GM12891 (cell line): ENCODE measurements around the gene MEIOSIN.
A peak's percentile ranks its signal among the peaks of the same experiment; 100 is the strongest.

ENCODE experiments used
- DNase-seq: peaks from one replicate; pipeline ENCODE4 v3.0.0; 2011; ENCODE audit warnings: low spot score; ENCODE audit not compliant: insufficient read length
- FAIRE-seq: peaks from 2 replicates; lab custom pipeline; 2011; peaks lifted over from hg19 to GRCh38; lab: Jason Lieb, UNC
- PAX5 ChIP-seq: IDR thresholded peaks from 2 replicates; pipeline ENCODE4 v1.6.1; 2011; ENCODE audit warnings: low read length, moderate library complexity, mild to moderate bottlenecking; ENCODE audit not compliant: insufficient read depth, severe bottlenecking
- POLR2A ChIP-seq: IDR thresholded peaks from 2 replicates; pipeline ENCODE4 v1.6.1; 2011; ENCODE audit warnings: low read depth, low read length, control low read depth
- POLR2AphosphoS5 ChIP-seq: IDR thresholded peaks from 2 replicates; pipeline ENCODE4 v1.6.1; 2011; ENCODE audit warnings: low read depth, low read length, control low read depth
- POU2F2 ChIP-seq: IDR thresholded peaks from 2 replicates; pipeline ENCODE4 v1.6.1; 2011; ENCODE audit warnings: low read depth, mild to moderate bottlenecking, control low read depth, low read length, moderate library complexity
- SPI1 ChIP-seq: IDR thresholded peaks from 2 replicates; pipeline ENCODE4 v1.6.1; 2011; ENCODE audit warnings: low read depth, low read length, control low read depth
- TAF1 ChIP-seq: IDR thresholded peaks from 2 replicates; pipeline ENCODE4 v1.6.1; 2011; ENCODE audit warnings: low read depth, low read length, control low read depth

Gene MEIOSIN

DNA sequence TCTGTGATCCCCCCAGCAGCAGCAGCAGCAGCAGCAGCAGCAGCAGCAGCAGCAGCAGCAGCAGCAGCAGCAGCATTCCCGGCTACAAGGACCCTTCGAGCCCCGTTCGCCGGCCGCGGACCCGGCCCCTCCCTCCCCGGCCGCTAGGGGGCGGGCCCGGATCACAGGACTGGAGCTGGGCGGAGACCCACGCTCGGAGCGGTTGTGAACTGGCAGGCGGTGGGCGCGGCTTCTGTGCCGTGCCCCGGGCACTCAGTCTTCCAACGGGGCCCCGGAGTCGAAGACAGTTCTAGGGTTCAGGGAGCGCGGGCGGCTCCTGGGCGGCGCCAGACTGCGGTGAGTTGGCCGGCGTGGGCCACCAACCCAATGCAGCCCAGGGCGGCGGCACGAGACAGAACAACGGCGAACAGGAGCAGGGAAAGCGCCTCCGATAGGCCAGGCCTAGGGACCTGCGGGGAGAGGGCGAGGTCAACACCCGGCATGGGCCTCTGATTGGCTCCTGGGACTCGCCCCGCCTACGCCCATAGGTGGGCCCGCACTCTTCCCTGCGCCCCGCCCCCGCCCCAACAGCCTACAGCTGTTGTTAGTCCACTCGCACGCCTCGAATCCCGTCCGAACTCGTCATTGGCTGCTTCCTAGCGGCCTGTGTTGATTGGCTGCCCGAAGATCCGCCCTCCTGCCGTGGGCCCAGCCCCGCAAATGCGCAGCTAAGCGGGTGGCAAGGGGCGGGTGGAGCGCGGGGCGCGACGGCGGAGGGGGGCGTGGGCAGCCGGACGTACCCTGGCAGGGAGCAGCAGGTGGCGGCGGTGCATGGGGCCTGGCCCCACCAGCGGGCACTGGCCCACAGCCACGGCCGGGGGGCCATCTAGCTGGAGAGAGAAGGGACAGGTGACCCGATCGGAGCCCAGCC is 37.2 kb downstream of the MEIOSIN start:
- FAIRE-seq (no peak), DNase-seq (peak; percentile 93)
- TF ChIP-seq POLR2A (no peak), PAX5 (no peak), TAF1 (no peak), POLR2AphosphoS5 (no peak; the same call in none of the 2 replicates), POU2F2 (no peak), SPI1 (no peak)

DNA sequence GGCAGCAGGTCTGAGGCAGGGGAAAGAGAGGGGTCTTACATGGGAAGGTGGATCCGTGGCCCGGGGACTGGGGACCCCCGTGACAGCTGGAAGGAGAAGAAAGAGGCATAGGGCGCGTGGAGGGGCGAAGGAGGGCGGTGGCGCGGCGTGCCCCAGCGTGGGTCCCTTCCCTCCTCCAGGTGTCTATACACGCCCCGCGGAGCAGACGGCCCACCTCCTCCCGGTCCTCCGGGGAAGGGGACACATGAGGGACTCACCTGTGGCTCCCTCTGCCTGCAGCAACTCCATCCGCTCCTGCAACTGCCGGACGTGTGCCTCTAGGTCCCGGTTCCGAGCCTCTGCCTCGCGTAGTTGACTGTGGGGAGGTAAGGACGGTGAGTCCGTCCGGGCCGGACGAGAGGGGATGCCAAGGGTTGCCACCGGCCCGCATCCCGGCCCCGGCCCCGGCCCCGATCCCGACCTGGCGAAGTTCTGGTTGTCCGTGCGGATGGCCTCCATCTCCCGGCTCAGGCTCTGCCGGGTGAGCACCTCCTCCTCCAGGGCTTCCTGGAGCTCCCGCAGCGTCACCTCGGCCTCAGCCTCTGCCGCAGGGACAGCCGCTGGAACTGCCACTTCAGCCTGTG is 38.2 kb downstream of the MEIOSIN start:
- TF ChIP-seq POLR2A (no peak), POU2F2 (no peak), PAX5 (no peak), POLR2AphosphoS5 (no peak), TAF1 (no peak), SPI1 (no peak)
- FAIRE-seq, result no peak
- no peak for DNase-seq

DNA sequence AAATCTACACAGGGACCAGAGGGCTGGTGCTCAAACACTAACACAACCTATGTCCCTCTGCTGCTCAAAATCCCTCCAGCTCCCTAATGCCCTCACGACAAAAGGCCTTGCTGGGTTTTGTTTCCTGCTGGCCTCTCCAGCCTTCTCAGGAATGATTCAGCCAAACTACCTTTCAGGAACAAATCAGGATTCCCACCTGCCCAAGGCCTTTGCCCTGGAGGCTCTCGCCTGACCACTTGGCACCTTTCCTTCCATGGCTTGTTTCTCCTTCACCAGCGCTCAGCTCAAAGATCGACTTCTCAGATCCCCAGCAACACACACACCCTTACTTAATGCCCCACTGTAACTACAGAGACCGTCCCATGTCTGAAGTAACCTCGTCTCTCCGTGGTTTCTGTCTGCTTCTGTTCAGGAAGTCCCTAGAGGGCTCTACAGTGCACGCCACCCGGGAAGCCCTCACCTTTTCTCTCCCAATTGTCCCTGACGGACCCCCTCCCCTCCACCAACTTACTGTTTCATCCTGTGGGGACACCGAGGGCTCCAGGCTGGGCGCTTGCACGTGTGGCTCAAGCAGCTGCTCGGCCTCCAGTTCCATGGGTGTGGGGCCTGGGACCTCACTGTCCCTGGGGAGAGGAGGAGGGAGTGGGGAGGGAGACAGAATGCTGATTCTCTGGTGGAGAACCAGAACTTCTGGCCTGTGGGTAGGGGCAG is 39.0 kb downstream of the MEIOSIN start:
- no peak for FAIRE-seq
- DNase-seq, result no peak
- TF ChIP-seq PAX5 (no peak), POLR2A (no peak; the same call in 1 of the 2 replicates), POLR2AphosphoS5 (no peak), TAF1 (no peak), POU2F2 (no peak), SPI1 (no peak)

DNA sequence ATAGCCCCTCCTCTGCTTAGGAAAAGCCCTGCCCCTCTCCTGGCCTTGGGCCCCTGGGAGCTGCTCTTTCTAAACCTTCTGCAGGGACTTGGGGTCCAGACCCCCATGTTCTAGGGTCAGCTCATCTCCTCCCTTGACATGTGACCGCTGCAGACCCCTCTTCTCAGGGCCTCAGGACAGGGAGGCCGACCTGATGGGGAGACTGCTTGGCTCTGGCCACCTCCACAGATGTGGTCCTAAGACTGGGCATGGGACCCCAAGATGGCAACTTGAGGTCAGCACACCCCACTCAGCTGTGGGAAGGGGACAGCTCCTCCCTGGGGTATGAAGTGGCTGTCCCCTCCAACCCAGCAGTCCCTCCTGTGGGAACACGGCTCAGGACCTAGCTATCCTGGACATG is 39.7 kb downstream of the MEIOSIN start:
- FAIRE-seq, result no peak
- TF ChIP-seq TAF1 (no peak), POLR2A (0 out of 2 replicates have a peak, but pooled peaks have one; percentile 37), POLR2AphosphoS5 (0 out of 2 replicates have a peak, but pooled peaks have one; percentile 5)
- DNase-seq, result no peak

DNA sequence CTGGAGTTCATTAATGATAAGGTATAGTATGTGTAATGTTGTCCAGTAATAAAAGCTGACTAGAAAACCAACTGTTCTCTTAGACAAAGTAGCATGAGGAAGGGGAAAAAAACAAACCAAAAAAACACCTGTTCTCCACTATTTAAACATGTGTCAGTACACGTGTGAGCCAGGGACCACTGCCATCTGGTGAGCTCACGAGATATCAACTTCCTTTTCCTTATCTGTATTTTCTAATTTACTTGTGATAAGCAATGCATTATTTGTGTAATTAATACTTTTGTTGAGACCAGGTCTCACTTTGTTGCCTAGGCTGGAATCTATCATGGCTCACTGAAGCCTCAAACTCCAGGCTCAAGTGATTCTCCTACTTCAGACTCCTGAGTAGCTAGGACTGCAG is 40.1 kb downstream of the MEIOSIN start:
- TF ChIP-seq PAX5 (no peak), POLR2AphosphoS5 (no peak), POLR2A (no peak), POU2F2 (no peak), SPI1 (no peak)
- FAIRE-seq, result no peak
- DNase-seq, result no peak

DNA sequence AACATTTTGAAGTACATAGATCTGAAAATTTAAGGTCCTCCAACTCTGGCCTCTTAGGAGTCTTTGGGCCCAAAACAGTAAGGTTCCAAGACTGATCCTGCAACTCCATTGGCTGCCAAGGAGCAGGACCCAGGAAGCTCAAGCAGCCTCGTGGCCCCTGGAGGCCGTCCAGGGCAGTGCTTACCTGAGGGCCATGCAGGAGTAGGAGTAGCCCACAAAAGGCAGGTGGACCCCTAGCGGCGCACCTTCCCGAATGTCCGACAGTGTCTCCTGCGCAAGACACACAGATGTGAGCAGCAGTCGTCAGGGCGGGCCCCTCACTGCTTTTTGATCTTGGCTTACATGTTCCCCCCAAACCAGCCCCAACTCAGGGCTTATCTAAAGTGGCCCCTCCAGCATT is 41.5 kb downstream of the MEIOSIN start:
- no peak for FAIRE-seq
- DNase-seq, result no peak
- TF ChIP-seq POU2F2, result no peak
- no peak for TF ChIP-seq POLR2A

DNA sequence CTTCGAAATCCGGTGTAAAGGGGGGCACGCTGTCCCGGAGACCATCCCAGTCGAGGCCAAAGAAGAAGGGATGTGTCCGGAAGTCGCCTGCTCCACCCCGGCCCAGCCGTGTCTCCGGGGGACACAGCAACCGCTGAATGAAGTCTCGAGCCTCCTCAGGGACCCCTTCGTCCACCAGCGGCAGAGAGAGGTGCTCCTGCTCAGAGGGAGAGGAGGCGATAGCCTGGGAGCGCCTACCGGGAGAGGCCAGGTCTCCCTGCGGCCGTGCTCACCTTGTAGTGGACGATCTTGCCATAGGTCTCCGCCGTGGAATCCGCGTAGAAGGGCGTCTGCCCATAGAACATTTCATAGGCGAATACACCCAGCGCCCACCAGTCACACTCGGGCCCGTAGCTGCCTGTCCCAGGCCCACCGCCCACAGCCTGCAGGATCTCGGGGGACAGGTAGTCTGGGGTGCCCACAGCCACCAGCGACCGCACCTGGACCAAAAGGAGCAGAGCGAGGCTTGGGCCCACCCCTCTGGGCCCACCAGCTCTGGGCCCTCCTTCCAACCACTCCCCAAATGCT is 44.2 kb downstream of the MEIOSIN start:
- FAIRE-seq, result no peak

DNA sequence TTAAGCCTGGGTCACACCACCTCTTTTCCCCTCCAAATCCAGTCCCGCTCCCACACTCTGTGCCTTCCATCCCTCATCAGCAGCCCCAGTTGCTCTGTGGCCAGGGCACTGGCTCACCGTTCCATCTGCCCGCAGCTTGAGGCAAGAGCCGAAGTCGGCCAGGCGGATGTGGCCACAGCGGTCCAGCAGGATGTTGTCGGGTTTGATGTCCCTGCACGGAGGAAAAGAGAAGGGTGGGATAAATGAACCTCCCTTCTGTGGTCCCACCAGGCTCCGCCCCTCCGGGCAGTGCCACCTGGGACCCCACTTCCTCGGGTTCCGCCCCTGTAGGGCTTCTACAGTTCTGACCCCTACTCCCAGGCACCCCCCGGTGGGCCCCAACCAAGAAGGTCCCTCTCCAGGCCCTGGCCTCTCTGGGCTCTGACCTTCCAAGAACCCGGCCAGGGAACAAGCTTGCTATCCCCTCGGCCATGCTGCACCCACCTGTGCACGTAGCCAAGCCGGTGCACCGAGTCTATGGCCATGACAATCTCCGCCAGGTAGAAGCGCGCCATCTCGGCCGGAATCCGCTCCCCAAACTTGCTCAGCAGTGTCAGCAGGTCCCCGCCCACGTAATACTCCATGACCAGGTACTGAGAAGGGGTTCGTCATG is 44.9 kb downstream of the MEIOSIN start:
- DNase-seq, result no peak
- no peak for TF ChIP-seq POLR2AphosphoS5
- TF ChIP-seq PAX5, result no peak
- TF ChIP-seq TAF1, result no peak
- TF ChIP-seq SPI1, result no peak
- no peak for TF ChIP-seq POLR2A
- TF ChIP-seq POU2F2, result no peak
- FAIRE-seq, result no peak

More for the DNA sequence above, 44.2 kb downstream of the MEIOSIN start:
- TF ChIP-seq TAF1 (no peak), POU2F2 (no peak), POLR2A (no peak), POLR2AphosphoS5 (no peak), PAX5 (no peak)
- DNase-seq, result no peak
